Epithelial cell of esophagus (primary cell): ENCODE data around the gene PLEKHG5.
"Not testable (repeated sequence)": the region's sequence is repeated elsewhere in the genome, so short reads cannot be mapped to it uniquely, and the experiment has no call there.

Experiments used
- DNase-seq: peaks from one replicate; pipeline ENCODE4 v3.0.0; 2010; ENCODE audit warnings: low read depth
- H3K4me3 ChIP-seq: 2 replicates; pipeline ENCODE4 v1.5.1; 2011; ENCODE audit warnings: mild to moderate bottlenecking, low read length, control low read depth
- CTCF ChIP-seq: IDR thresholded peaks from 2 replicates; pipeline ENCODE4 v1.5.1; 2011; ENCODE audit warnings: low read depth, mild to moderate bottlenecking, low read length, control low read depth, inconsistent platforms; ENCODE audit not compliant: insufficient read depth; ENCODE audit errors: missing control alignments

PLEKHG5 gene

GRCh38 chr1:6460301-6461050 lies 31.0 kb downstream of the PLEKHG5 start:
- DNase-seq = no peak
- no peak for TF ChIP-seq CTCF
- no peak overlapping the region for H3K4me3 ChIP-seq

GRCh38 chr1:6459850-6460265 lies 31.6 kb downstream of the PLEKHG5 start:
- TF ChIP-seq CTCF = no peak
- DNase-seq = no peak
- H3K4me3 ChIP-seq = no peak overlapping the region

GRCh38 chr1:6456800-6457466 lies 34.5 kb downstream of the PLEKHG5 start:
- H3K4me3 ChIP-seq = no peak overlapping the region
- TF ChIP-seq CTCF = no peak
- DNase-seq = no peak

- not testable (repeated sequence) for H3K4me3 ChIP-seq, DNase-seq
Measured at GRCh38 chr1:6455752-6456520, 35.5 kb downstream of the PLEKHG5 start.

GRCh38 chr1:6454856-6455751 lies 36.4 kb downstream of the PLEKHG5 start:
- TF ChIP-seq CTCF = no peak
- peak; percentile 38 for DNase-seq
- H3K4me3 ChIP-seq = no peak overlapping the region

- H3K4me3 ChIP-seq = not testable (repeated sequence)
- peak; percentile 41 for DNase-seq
Measured at GRCh38 chr1:6453895-6454855, 37.3 kb downstream of the PLEKHG5 start.

GRCh38 chr1:6450943-6451373 lies 40.5 kb downstream of the PLEKHG5 start:
- DNase-seq = no peak
- H3K4me3 ChIP-seq = no peak overlapping the region
- TF ChIP-seq CTCF = no peak

- not testable (repeated sequence) for H3K4me3 ChIP-seq, DNase-seq
Measured at GRCh38 chr1:6450486-6450885, 41.0 kb downstream of the PLEKHG5 start.
